OCI-LY1 (cell line): Measurements from ENCODE around the gene PTPN12.

Experiments used
- EZH2 ChIP-seq: fragments of 200-600 bp; sonication (generic), shearing (Covaris generic); IDR thresholded peaks from 2 replicates; pipeline ENCODE4 v1.8.0; 2017; ENCODE audit warnings: borderline replicate concordance, mixed run types, mild to moderate bottlenecking, antibody characterized with exemption, low read length, moderate library complexity, mixed read lengths
- TF ChIP-seq, protein P1 (sequence below): fragments of 200-600 bp; sonication (generic), shearing (Covaris generic); IDR thresholded peaks from 2 replicates; pipeline ENCODE4 v1.5.1; 2017; ENCODE audit warnings: mild to moderate bottlenecking, antibody characterized with exemption, low read length, moderate library complexity, mixed read lengths

DNA sequence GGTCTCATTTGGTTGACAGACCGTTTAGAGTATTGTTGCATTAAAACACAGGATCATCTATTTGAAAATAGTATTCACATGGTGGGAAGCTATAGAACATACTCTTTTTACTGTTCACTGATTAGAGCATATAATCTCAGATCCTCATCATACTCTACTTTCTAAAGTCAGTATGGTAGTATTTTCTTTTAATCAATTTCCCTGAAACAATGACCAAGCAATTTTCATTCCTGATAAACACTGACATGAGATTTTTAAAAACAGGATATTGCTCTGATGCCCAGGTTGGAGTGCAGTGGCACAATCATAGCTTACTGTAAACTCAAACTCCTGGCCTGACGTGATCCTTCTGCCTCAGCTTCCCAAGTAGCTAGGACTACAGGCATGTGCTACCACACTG is 63.9 kb downstream of the PTPN12 start:
- TF ChIP-seq, protein P1, sequence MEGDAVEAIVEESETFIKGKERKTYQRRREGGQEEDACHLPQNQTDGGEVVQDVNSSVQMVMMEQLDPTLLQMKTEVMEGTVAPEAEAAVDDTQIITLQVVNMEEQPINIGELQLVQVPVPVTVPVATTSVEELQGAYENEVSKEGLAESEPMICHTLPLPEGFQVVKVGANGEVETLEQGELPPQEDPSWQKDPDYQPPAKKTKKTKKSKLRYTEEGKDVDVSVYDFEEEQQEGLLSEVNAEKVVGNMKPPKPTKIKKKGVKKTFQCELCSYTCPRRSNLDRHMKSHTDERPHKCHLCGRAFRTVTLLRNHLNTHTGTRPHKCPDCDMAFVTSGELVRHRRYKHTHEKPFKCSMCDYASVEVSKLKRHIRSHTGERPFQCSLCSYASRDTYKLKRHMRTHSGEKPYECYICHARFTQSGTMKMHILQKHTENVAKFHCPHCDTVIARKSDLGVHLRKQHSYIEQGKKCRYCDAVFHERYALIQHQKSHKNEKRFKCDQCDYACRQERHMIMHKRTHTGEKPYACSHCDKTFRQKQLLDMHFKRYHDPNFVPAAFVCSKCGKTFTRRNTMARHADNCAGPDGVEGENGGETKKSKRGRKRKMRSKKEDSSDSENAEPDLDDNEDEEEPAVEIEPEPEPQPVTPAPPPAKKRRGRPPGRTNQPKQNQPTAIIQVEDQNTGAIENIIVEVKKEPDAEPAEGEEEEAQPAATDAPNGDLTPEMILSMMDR, result no peak
- no peak for TF ChIP-seq EZH2
